Activated T-helper 1 cell treated with Interleukin-2 at 50 U/mL for 16 hours (primary cell): Measurements from ENCODE around the gene RCAN2.
"Not testable (repeated sequence)": the region's sequence is repeated elsewhere in the genome, so short reads cannot be mapped to it uniquely, and the experiment has no call there.

ENCODE experiments used
- DNase-seq: peaks from one replicate; pipeline ENCODE4 v3.0.0-alpha.2; 2020; ENCODE audit warnings: low read depth

The RCAN2 gene

GRCh38 chr6:46440141-46440540 is 51.1 kb downstream of the RCAN2 start:
- DNase-seq: no peak

- DNase-seq: no peak
Observed at GRCh38 chr6:46438245-46438644, 53.0 kb downstream of the RCAN2 start.

GRCh38 chr6:46437671-46438221 is 53.5 kb downstream of the RCAN2 start:
- DNase-seq: no peak

GRCh38 chr6:46422619-46423018 is 68.6 kb downstream of the RCAN2 start:
- no peak for DNase-seq

- DNase-seq: no peak
Observed at GRCh38 chr6:46421939-46422338, 69.3 kb downstream of the RCAN2 start.

- no peak for DNase-seq
Observed at GRCh38 chr6:46420921-46421638, 70.2 kb downstream of the RCAN2 start.

GRCh38 chr6:46419576-46420002 is 71.7 kb downstream of the RCAN2 start:
- DNase-seq: no peak

GRCh38 chr6:46414398-46414797 is 76.9 kb downstream of the RCAN2 start:
- no peak for DNase-seq

- DNase-seq: no peak
Observed at GRCh38 chr6:46412662-46413061, 78.6 kb downstream of the RCAN2 start.

- DNase-seq: no peak
Observed at GRCh38 chr6:46411456-46412197, 79.6 kb downstream of the RCAN2 start.

GRCh38 chr6:46410334-46410953 is 80.8 kb downstream of the RCAN2 start:
- no peak for DNase-seq

- no peak for DNase-seq
Observed at GRCh38 chr6:46407776-46408530, 83.3 kb downstream of the RCAN2 start.

GRCh38 chr6:46407246-46407645 is 84.0 kb downstream of the RCAN2 start:
- no peak for DNase-seq

GRCh38 chr6:46405620-46406180 is 85.5 kb downstream of the RCAN2 start:
- not testable (repeated sequence) for DNase-seq

GRCh38 chr6:46400898-46401297 is 90.4 kb downstream of the RCAN2 start:
- no peak for DNase-seq

GRCh38 chr6:46395530-46395929 is 95.7 kb downstream of the RCAN2 start:
- DNase-seq: no peak

- no peak for DNase-seq
Observed at GRCh38 chr6:46393940-46394337, 97.3 kb downstream of the RCAN2 start.

GRCh38 chr6:46393161-46393939 is 97.9 kb downstream of the RCAN2 start:
- DNase-seq: no peak

GRCh38 chr6:46392294-46392693 is 99.0 kb downstream of the RCAN2 start:
- DNase-seq: no peak

- no peak for DNase-seq
Observed at GRCh38 chr6:46390153-46390876, 100.9 kb downstream of the RCAN2 start.
